Mucosa of descending colon (tissue), 3 donors: ENCODE results near the gene PNMA1. TPM values are rescaled to one million over a fixed set of nuclear protein-coding genes. Genes with fewer than 3 reads are reported as not detected.
A peak's percentile ranks its signal among the peaks of the same experiment; 100 is the strongest.
"Not testable (repeated sequence)": the region's sequence is repeated elsewhere in the genome, so short reads cannot be mapped to it uniquely, and the experiment has no call there.

Experiments used
- ATAC-seq: fragments of 200-7000 bp; cut with Tn5 transposase; one replicate; pipeline ENCODE4 v1.9.1; 2020; ENCODE audit warnings: mild to moderate bottlenecking, moderate library complexity
- DNase-seq, 3 donors: peaks; one replicate each; pipeline ENCODE4 v3.0.0-alpha.2; 2020
- H3K36me3 ChIP-seq: fragments of 200-600 bp; one replicate; pipeline ENCODE4 v1.8.0; 2021; ENCODE audit warnings: low read depth, mild to moderate bottlenecking
- H3K4me1 ChIP-seq: fragments of 200-600 bp; one replicate; pipeline ENCODE4 v1.8.0; 2021; ENCODE audit warnings: low read depth, mild to moderate bottlenecking
- H3K4me3 ChIP-seq: fragments of 200-600 bp; one replicate; pipeline ENCODE4 v1.8.0; 2021; ENCODE audit warnings: mild to moderate bottlenecking
- H3K9me3 ChIP-seq: fragments of 200-600 bp; one replicate; pipeline ENCODE4 v1.8.0; 2021; ENCODE audit warnings: mild to moderate bottlenecking
- intact Hi-C, 2 donors: fragments of 100-400 bp; cut with DNase I in 1 of 2; cut with micrococcal nuclease in 1 of 2; formaldehyde crosslinking; loops; one replicate each; pipeline versions ENCODE4 v1.11.0 to v1.11.1; 2022; cut with DNase I, micrococcal nuclease
- total RNA-seq, 3 donors: library from RNA; stranded (reverse); fragmentation: NEBNext Ultra II Directional in 2 of 3; extraction: Animal tissue kit (Norgen Biotek cat#: 25700) in 2 of 3; gene quantifications; one replicate each; pipeline versions ENCODE4 v1.2.1 to v1.2.4, GENCODE V29; 2021 to 2023
- TF ChIP-seq, protein P1 (sequence below): fragments of 200-600 bp; IDR thresholded peaks from one replicate; pipeline ENCODE4 v1.8.0; 2022; ENCODE audit warnings: antibody characterized with exemption, mild to moderate bottlenecking
- donor health status: DM: no; HTN: no; CAD: no; lungs with moderate emphysema.
- donor health status: DM: no; HTN: no; CAD: no.
- donor health status: DM: no; HTN: yes; CAD: no.

Gene PNMA1
- total RNA-seq, 3 donors from 2014 or later = 11.7 to 70.7 (median 15.5) TPM

DNA sequence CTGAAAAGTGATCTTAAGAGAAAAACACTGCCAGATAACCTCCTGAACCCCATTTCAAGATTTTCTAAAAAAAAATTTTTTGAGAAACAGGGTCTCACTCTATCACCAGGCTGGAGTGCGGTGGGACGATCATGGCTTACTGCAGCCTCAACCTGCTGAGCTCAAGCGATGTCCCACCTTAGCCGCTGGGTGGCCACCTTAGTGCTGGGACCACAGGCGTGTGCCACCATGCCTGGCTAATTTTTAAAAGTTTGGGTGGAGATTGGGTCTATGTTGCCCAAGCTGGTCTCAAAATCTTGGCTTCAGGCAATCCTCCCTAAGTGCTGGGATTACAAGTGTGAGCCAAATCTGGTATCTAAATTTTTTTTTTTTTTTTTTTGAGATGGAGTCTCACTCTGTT, 3.4 kb downstream of the PNMA1 start:
- Histone ChIP-seq H3K4me1 (no peaks in the 10 kb centered on the region), H3K4me3 (no peak overlapping the region), H3K9me3 (no peaks in the 10 kb centered on the region), H3K36me3 (no peaks in the 10 kb centered on the region)
- no peak for DNase-seq
- no peak for ATAC-seq
- intact Hi-C loops = no loop called here
- TF ChIP-seq, protein P1, sequence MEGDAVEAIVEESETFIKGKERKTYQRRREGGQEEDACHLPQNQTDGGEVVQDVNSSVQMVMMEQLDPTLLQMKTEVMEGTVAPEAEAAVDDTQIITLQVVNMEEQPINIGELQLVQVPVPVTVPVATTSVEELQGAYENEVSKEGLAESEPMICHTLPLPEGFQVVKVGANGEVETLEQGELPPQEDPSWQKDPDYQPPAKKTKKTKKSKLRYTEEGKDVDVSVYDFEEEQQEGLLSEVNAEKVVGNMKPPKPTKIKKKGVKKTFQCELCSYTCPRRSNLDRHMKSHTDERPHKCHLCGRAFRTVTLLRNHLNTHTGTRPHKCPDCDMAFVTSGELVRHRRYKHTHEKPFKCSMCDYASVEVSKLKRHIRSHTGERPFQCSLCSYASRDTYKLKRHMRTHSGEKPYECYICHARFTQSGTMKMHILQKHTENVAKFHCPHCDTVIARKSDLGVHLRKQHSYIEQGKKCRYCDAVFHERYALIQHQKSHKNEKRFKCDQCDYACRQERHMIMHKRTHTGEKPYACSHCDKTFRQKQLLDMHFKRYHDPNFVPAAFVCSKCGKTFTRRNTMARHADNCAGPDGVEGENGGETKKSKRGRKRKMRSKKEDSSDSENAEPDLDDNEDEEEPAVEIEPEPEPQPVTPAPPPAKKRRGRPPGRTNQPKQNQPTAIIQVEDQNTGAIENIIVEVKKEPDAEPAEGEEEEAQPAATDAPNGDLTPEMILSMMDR = no peak

DNA sequence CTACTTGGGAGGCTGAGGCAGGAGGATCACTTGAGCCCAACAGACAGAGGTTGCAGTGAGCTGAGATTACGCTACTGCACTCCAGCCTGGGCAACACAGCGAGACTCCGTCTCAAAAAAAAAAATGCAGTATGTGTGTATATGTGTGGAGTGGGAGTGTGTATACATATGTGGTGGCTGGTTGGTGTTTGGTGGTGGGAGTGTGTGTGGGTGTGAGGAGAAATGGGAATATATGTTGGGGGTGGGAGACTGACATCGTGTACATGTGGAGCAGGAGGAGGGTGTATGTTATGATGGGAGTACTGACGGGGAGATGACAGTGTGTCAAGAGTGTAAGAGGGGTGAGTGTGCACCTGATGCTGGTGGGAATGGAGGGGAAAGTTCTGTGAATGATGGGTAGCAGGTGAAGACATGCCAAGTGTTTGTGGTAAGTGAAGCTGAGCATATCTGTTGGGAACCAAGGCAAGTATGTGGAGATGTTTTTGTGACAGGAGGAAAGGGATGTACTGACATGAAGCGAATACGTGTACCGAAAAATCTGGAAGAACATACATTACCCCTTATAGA, 4.2 kb downstream of the PNMA1 start:
- Histone ChIP-seq H3K36me3 (no peaks in the 10 kb centered on the region), H3K4me1 (no peaks in the 10 kb centered on the region), H3K9me3 (no peaks in the 10 kb centered on the region), H3K4me3 (no peak overlapping the region)
- intact Hi-C loops = no loop called here
- ATAC-seq (no peak), DNase-seq (no peak)
- TF ChIP-seq, protein P1 = no peak

DNA sequence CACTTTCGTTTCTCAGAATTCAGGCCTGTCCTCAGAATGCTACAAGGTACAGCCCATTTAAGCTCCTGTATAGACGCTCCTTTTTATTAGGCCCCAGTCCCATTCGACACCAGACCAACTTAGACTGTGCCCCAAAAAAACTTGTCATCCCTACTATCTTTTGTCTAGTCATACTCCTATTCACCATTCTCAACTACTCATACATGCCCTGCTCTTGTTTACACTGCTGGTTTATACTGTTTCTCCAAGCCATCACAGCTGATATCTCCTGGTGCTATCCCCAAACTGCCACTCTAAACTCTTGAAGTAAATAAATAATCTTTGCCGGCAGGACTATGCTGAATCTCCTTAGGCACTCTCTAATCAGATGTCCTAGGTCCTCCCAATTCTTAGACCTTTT, 6.1 kb downstream of the PNMA1 start:
- DNase-seq, H3K9me3 ChIP-seq, H3K36me3 ChIP-seq, H3K4me3 ChIP-seq, H3K4me1 ChIP-seq, intact Hi-C loops, ATAC-seq: not testable (repeated sequence)

DNA sequence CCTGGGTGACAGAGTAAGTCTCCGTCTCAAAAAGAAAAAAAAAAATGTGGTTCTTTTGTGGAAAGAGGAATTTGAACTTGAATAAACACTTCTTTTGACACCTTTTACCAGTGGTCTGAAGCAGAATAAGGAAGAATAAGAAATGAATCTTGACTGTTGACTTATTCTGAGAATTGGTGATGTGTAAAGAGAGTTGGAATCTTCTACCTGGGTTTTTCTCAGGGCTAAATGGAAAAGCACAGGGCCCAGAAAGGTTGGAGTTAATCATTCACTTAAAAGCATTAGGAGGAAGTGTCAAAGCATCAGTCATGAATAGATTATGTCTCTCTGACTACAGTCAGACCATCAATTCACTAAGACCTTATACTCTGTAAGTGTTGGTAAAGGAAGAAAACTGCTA, 13.9 kb downstream of the PNMA1 start:
- H3K4me1 ChIP-seq = no peaks in the 10 kb centered on the region
- DNase-seq = no peak
- H3K4me3 ChIP-seq = no peak overlapping the region
- H3K36me3 ChIP-seq = no peaks in the 10 kb centered on the region
- intact Hi-C loops = no loop called here
- ATAC-seq = peak; percentile 79
- TF ChIP-seq, protein P1 = no peak
- H3K9me3 ChIP-seq = no peaks in the 10 kb centered on the region

DNA sequence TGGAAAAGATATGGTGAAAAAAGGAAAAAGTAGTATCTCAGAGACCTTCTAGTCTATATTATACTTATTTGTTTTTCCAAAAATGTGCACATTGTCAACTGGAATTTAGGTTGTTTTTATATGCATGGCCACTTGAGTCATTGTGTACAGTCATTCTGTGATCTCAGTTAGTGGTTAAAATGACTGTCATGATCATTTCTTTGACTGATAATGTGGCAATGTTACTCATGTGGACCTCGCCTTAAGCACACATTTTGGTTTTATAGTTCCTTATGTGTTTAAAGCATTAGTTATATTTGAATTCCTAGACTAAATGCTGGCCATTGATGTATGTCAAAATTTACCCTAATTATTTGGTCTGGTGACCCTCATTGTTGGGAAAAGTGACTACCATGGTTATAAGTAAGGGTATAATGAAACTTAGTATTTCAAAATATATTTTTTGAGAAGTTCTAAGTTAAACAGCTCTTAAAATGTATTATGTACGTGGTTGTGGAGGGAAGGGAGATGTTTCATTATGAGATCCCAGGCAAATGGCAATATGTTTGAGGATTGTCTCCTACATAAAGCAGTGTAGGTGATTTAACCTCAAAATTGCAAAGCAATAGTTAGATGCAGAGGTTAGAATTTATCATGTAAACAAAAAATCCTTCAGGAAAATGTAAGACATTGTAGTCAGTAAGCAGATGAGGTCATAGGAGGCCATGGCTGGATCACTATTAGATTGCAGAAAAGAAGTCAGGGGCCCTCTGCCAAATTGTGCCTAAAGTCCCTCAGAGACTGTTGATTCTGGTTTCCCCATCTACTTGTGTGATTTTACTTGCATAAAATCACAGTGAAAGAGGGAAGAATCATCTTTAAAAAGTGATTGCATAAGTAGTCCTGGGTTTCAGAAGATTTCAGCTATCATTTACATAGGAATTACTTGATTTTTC, 17.5 kb downstream of the PNMA1 start:
- DNase-seq (no peak), ATAC-seq (peak; percentile 92)
- Histone ChIP-seq H3K4me1 (no peaks in the 10 kb centered on the region), H3K36me3 (no peaks in the 10 kb centered on the region), H3K9me3 (no peaks in the 10 kb centered on the region), H3K4me3 (no peak overlapping the region)
- TF ChIP-seq, protein P1 = no peak
- intact Hi-C loops = no loop called here

DNA sequence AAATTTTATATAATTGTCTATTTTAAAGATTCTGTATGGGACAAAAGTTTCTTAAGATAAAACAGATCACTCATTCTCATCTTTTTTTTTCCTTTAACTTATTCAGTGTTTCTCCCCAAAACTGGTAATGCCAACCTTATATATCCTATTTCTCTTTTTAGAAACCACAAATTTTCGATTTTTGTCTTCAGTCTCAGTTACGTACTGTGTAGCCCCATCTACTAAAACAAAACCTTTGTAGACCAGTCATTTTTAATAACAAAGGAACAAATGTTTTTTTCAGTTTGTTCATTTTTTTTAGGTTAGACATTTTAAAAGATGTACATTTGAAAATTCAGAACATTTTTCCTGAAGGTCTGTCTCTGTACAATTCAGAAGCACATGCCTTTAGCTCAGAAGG, 18.2 kb downstream of the PNMA1 start:
- TF ChIP-seq, protein P1 = no peak
- no peaks in the 10 kb centered on the region for H3K4me1 ChIP-seq
- no peaks in the 10 kb centered on the region for H3K36me3 ChIP-seq
- intact Hi-C loops = no loop called here
- ATAC-seq (no peak), DNase-seq (no peak)
- no peak overlapping the region for H3K4me3 ChIP-seq
- H3K9me3 ChIP-seq = no peaks in the 10 kb centered on the region
